GM12891 (cell line): ENCODE data around the gene SIX5.

Source experiments
- POLR2A ChIP-seq: IDR thresholded peaks from 2 replicates; pipeline ENCODE4 v1.6.1; 2011; ENCODE audit warnings: low read depth, low read length, control low read depth
- POLR2AphosphoS5 ChIP-seq: IDR thresholded peaks from 2 replicates; pipeline ENCODE4 v1.6.1; 2011; ENCODE audit warnings: low read depth, low read length, control low read depth
- SPI1 ChIP-seq: IDR thresholded peaks from 2 replicates; pipeline ENCODE4 v1.6.1; 2011; ENCODE audit warnings: low read depth, low read length, control low read depth
- TAF1 ChIP-seq: IDR thresholded peaks from 2 replicates; pipeline ENCODE4 v1.6.1; 2011; ENCODE audit warnings: low read depth, low read length, control low read depth

GRCh38 chr19:45780448-45781213 lies 11.6 kb upstream of the SIX5 start:
- no peak for TF ChIP-seq POLR2AphosphoS5
- TF ChIP-seq POLR2A, result no peak
- no peak for TF ChIP-seq TAF1
- TF ChIP-seq SPI1, result no peak
